Measurements from ENCODE around the gene VTI1A.
A peak's percentile ranks its signal among the peaks of the same experiment; 100 is the strongest.

The VTI1A gene

DNA sequence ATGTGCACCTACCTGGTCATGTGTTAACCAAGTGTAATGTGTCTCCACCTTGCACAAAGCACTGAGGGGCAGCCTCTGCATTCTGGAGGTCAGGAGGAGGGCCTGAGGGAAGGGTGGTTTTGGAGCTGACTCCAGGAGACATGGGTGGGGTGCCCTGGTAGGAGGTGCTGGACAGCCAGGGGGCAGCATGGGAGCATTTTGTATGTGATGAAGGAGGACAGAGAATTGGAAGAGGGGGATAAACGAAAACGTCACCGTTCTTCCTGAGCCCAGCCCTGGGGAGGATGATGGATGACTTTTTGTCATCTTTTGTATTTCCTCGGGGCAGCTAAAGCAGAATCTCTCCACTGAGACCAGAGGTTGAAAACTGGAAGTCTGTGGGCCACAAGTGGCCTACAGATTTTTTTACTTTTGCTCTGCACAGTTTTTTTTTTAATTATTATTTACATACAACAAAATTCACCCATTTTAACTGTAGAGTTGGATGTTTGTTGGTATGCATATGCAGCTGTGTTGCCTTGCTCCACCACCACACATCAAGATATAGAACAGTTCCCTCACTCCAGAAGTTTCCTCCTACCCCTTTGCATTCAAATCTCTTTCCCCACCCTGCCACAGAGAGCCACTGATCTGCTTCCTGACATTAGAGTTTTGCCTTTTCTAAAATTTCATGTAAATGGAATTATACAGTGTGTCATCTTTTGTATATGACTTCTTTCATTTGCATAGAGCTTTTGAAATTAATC, 242.5 kb downstream of the VTI1A start:
- peak; percentile 74 for DNase-seq

DNA sequence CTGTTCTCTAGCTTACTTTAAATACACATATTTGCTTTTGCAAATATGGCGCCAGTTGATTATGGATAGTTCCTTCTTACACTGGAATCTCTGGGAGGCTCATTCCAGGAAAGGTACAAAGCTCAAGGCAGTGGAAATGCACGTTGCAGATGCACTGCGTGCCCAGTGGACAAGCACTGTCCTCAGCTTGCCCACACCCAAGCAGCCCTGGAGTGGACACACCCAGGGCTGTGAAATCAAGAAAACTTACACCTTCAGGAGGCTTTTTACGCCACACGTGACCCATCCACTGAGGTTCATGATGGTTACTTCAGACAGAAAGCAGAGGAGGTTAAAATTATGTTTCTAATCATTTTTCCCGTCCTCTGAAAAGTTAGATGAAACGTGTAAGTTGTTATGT, 248.5 kb downstream of the VTI1A start:
- DNase-seq = no peak

DNA sequence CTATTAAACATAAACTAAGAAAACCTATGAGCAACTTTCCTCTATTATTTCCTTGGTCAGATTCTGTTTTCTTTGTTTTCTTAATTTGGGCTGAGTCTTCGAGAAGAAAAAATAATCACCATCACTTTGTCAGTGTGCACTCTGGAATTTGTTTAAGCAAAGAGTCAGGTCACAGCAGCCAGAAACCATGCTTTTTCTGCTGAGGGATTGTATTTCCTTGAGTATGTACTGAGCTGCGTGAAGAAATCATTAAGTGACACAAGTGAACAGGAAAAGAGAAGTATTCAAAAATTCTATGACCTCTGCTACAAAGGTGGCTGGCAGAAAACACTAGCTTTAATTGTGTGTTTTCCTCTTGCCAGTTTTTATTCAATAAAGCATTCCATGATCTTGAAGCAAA, 249.6 kb downstream of the VTI1A start:
- DNase-seq = no peak

DNA sequence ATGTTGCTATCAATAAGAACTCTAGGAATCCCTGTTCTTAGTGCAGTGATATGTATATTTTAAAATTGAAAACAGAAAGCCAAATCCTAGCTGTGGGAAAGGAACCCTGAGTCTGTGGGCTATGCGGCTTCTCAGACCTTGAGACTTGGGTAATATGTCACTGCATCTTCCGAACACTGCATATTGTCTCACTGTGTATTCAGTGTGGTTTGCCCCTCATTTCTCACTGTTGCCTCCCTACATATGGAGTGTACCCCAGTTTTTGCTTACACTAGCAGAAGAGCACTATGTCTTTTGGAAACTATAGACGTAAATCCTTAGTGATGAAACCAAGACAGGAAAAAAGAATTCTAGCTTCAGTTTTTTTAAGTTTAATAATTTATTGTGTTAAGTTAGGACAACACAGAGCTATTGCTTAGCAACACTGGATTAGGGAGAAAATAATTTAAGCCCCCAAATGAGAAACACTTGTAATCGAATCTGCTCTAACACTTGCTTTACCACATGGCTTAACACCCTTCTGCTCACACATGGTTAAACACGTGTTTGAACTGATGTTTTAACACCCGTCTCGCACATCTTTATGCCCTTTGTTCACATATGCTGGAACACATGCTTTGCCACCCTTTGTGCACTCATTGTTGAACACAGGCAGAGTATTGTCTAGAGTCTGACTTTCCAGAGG, 251.3 kb downstream of the VTI1A start:
- no peak for DNase-seq

DNA sequence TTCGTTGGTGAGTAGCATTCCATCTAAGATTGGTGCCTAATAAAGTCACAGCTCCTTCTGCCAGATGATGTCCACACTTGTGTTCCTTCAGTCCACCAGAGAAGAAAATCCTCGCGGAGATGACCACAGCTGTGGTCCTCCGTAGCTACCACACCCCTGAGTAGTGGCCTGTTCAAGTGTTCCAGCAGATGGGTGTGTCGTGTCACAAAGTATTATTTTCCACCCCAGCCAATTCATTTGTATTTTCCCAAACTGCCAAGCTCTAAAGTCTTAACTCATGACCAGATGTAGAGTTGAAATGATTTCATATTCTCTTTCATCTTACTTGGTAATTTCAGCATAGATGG, 251.8 kb downstream of the VTI1A start:
- no peak for DNase-seq

DNA sequence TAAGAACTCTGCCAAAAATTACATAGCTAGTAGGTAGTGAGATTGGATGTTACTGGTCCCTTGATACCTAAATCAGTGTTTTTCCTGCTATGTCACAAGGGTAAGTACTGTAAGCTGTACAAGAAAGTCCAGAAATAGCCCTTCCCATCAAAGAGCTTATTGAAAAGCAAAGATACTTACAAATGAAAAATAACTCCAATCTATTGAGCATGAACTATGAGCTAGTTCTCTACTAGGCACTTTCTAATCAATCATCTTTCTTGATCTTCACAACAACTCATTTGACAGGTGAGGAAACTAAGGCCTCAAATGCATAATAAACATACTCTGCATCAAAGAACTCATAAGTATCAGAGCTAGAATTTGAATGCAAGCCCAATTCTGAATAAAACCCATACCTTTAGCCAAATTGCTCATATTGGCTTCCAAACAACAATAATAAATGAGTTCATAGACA, 253.2 kb downstream of the VTI1A start:
- no peak for DNase-seq

DNA sequence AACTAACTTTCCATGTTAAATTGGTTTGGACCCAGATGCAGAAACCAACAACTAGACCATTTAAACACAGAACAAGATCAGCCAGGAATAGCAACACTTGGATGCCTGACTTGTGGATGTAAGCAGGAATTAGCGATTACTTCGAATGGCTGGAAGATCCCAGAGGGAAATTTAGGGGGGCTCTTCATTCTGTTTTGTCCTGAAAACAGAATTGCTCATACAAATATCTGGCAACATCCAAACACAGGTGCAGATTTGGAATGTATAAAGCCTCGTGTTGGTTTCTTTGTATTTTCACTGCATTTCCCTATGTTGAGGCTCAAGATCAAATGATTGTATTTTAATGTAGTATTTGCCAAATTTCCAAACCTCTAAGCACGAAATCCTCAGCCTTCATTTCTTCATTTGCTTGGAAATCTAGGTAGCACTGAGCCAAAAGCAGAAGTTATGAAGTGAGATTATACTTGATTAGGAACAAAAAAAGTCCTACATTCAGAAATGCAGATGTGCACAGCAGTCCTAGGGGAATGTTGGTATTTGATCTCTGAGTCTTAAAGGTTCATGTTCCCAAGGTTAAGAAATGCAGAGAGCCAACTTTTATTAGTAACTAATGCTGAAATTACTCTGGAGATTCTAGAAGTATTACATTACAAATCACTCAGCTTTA, 254.3 kb downstream of the VTI1A start:
- no peak for DNase-seq

DNA sequence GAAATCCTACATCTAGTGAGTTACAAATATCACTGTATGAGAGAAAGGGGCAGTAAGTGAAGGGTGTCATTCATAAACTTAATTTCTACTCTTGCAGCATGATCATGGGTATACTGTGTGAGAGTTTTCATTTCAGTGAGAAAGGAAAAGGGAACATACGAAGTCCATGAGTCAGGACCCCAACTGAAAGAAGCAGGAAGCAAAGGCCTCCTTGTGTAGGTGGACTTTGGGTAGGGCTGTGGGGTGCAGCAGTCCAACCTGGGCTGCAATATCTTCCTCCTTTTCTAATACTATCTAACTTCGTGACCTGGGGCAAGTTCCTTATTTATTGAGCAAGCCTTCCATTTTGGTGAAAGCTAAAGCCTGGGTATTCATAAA, 254.9 kb downstream of the VTI1A start:
- no peak for DNase-seq

DNA sequence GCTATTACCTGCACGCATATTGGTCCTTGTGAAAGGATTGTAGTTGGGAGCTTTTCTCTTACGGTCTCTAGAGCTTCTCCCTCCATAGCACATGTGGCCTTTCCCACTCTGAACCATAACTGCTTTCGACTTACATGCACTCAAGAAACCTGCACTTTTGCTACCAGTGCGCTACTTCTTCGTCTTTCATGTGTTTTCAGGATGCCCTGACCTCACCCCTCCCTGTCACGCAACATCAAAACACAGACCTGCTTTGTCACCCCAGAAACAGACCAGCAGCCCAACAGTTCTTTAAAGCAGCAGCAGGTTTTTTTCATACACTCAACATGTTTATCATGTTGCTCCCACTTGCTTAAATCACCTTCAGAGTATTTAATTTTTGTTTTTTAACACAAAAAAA, 259.6 kb downstream of the VTI1A start:
- DNase-seq = no peak

DNA sequence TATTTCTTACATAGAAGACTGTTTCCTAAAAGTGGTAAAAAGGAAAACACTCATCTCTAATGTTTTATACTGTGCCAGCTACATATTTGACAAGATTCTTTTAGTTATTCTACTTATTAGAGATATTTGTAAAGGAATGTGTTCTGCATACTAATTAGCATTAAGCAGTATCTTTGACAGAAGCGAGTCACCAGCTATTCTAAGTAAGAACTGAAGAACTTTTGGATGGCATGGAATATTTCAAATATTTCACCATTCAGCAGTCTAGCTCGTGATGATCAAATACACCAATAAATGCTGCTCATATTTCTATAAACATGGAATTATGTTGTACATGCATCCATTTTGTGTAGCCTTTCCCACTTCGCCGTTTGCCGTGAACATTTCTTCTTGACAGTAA, 261.4 kb downstream of the VTI1A start:
- no peak for DNase-seq

DNA sequence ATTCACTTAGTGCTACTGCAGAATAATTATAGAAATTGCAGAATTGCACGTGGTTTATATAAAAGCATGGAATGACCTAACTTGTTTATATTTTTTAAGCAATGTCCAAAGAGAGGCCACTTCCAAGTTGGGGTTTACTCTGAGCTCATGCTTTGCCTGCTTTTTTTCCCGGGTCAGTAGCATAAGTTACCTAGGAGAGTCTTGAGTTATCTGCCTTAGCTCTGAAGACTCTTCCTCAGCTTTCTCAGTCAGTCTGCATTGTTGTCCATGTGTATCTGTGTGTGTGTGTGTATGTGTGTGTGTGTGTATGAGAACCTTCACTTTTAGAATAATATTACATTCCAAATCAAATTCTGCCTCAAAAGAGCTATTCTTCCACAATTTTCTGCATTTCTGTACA, 263.5 kb downstream of the VTI1A start:
- DNase-seq = no peak

DNA sequence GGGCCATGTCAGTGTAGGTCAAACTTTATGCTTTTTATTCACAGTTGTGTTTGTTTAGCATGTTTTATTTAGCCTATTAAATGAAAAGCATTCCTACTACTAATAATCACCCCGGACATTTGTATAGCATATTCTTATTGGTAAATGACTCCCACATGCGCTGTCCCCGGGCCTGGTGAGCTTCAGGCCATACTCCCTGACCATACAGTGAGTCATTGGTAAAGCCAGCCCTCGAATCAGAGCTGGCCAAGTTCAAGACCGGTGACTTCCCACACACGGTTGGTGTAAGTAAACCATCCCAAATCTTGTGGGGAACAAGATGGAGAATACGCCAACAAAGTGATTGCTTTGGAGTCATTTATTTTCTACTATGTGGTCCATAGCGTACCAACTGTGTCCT, 264.4 kb downstream of the VTI1A start:
- no peak for DNase-seq

DNA sequence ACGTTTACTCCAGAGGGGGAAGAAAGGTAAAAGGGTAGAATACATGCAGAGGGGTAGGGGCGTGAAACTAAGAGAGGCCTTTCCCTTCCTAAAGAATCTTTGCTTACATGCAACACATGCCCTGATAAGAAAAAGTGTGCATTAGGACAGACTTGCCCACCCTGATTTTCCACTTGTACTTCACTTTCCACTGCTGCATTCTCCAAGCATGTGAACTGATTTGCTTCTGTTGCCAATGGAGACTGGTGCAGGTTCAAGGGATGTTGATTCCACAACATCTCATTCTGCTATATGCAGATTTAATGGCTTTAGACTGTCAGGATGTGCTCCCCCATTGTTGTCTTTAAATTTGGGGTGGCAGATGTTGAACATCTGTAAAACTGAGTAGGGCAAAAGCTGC, 265.5 kb downstream of the VTI1A start:
- no peak for DNase-seq

DNA sequence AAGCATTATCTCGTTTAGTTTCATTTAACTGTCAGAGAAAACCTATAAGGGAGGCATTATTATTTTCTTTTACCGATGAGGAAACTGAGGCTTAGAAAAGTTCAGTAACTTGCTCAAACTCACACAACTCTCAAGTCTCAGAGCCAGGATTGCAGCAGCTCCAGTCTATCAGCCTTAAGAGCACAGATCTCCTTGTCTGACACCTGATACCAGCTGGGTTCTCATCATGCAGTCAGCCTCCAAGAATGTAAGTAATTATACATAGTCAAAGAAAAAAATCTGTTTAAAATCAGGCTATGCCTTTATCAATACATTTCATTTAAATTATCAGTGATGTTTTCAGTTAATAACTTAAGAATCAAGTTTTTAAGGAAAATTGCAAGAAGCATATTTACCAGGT, 266.4 kb downstream of the VTI1A start:
- no peak for DNase-seq

DNA sequence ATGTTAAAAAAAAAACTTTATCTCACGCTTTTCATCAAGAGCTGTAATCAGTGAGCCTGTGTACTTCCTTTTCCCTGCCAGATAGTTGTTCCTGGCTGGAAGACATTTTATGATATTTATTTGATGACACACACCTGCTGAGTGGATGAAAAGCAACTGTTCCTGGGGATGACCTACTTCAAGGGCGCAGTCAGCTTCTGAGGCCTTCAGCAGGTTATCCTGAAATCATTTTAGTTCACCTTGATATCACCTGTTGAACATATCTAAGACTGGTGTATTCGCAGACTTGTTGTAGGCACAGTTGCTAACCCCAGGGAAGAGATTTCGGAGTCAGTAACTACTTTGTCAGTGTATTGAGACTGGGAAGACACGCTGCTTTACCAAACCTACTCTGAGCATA, 268.6 kb downstream of the VTI1A start:
- no peak for DNase-seq

DNA sequence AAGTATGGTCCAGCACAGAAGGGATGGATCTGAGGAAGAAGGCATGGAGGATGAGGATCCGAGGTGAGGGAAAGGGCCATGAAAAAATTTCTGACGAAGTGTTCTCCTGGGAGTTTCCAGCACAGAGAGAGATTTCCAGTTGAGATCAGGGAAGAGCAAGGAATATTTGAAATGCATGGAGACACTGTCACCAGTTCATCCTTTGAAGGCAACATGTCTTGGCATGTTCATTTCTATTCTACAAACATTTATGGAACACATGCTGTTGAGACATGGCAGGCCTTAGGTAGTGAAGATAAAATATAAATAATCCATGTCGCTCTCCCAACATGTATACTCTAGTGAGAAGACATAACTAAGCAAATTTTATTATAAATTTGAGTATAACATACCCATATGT, 269.1 kb downstream of the VTI1A start:
- DNase-seq = no peak

DNA sequence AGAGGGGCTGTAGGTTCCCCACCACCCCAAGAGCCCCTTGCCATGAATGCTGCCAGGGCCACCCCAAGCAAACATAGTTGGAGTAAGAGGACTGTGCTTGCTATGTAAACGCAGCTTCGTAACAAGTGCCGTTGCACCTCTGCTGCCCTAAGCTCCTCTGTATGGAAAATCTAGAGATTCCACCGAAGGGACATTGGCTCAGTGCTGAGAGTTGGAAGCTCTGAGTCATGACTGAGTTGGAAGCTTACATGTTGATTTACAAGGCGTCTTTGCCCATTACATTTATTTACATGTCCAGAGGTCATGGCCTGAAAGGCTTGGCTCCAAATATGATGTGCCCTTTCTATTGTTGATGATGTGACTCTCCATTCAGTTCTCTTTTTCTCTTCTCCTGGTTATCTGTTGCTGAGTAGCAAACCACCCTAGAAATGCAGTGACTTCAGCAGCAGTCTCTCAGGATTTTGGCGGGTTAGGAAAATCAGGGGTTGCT, 270.0 kb downstream of the VTI1A start:
- DNase-seq = peak; percentile 59

DNA sequence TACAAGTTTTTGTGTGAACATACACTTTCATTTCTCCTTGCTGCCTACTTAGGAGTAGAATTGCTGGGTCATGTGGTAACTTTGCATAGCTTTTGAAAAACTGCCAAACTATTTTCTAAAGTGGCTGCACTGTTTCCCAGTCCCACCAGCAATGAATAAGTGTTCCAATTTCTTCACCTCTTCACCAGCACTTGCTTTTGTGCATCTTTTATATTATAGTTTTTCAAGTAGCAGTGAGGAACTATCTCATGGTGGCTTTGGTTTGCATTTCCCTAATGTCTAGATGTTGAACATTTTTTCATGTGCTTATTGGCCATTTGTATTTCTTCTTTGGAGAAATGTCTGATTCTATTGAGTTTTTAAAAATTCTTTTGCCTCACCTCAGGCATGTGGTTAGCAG, 273.2 kb downstream of the VTI1A start:
- DNase-seq = no peak

DNA sequence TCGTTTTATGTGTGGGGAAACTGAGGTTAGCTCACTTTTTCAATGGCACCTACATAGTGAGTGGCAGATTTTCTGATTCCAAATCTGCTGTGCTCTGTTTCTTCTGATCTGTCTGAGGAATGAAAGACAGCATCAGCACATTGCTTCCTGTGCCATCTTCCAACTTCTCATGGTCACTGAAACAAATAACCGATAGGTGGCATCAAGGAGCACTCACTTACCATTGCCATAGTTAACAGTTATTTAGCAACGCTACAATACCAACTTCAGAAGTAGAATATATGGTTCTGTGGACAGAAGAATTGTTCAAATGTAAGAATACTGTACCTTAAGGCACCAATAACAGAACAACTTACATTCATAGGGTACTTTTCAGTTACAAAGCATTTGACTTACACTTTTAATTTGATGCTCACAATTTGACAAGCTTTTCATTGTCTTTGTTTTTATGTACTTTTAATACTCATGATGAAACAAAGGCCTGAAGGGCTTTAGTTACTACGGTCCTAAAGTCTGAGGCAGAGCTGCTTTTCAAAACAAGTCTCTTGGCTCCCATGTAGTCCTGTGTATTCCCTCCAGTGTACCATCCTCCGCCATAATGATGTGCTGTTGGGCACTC, 274.2 kb downstream of the VTI1A start:
- no peak for DNase-seq

DNA sequence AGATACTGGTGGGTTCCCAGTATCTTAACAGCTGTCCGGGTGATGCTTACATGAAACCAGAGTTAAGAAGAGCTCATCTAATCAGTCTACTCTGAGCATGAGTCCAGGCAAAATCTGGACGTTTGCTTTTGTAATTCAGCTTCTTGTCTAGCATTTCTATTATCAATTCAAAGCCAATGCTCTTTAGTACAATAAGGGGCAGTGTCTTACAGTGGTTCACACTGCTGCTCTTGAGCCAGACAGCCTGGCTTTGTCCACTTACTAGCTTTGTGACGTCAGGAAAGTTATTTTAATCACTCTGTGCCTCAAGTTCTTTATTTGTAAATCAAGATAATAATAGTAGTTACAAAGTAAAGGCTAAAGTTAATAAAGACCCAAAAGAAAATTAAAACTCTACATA, 275.7 kb downstream of the VTI1A start:
- DNase-seq = no peak

DNA sequence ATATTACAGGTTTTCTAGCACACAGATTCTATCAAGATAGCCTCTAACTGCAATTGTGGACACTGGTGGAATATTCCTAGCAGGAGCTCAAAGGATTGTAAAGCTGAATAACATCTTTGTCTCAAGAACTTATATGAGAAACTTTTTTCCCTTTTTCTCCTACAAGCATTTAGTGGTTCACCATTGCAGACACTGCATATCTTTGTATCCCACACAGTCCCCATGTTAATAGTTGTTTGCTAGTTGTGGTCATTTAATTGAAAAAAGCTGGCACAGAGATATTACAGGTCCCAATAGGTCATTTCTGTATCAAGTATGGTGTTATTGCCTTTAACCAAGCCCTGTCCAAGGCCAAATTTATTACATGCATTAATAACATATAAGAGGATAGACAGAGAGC, 276.9 kb downstream of the VTI1A start:
- DNase-seq = no peak

DNA sequence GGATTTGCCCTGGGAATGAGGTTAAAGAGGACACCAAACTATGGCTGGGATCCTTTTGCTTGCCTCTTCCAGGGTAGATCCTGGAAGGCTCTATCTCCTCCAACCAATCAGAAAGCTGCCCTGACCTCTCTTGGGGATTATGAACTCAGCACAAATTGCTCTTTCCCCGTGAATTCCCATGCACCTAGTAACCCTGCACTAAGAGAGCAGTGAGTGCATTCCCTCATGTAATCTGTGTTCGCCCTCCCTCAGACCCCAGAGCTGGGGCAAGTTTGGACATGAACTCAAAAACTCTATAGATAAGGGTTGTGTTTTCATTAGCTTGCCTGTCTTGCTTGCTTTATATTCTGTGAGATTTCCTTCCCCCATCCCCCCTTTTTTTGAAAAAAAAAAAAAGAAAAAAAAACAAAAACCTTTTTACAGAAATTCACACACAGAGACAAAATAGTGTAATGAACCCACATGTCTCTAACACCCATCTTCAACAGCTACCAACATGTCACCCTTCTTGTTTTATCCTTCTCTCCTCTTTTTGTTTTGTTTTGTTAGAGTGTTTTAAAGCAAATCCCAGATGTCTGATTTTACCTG, 277.5 kb downstream of the VTI1A start:
- DNase-seq = peak; percentile 67

DNA sequence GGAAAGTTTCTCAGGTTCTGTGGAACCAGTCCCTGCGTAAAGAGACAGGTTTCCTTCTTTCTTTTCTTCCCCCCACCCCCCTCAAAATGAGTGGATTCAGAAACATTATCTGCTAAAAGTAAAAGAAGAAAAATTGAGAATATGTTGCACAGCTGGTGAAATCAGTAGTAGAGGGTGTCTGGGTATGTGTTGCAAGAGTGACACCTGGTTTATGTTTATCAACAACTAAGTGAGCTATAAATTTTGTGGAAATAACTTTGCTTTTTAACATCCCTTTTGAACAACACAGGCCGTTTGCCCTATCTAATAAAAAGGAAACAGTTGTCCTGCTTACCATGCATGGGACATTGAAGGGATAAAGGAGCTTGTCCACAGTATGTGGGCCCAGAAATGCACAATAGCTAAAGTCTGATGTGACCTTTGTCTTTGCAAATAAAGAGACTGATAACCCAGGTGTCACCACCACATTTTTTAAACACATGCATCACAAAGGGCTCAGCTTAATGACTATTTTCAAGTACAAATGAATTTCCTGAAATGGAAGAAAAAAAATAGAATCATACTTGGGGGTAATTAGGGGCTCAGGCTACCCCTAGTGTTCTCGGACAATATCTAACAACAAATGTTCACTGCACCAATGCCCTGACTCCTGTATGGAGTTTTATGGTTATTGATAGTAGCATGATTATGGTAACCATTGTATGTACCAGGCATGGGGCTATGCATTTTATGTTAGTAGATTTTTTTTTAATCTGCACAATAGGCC, 281.3 kb downstream of the VTI1A start:
- DNase-seq = no peak
